Endodermal cell (in vitro differentiated cells): Measurements from ENCODE around the gene PCCA. TPM values are rescaled to one million over a fixed set of nuclear protein-coding genes. Genes with fewer than 3 reads are reported as not detected.

ENCODE experiments used
- DNase-seq: peaks from one replicate; pipeline ENCODE4 v3.0.0-alpha.2; 2017
- H3K27ac ChIP-seq: 2 replicates; pipeline ENCODE4 v1.5.1; 2013; ENCODE audit warnings: mild to moderate bottlenecking, low read depth, low read length, moderate library complexity
- H3K27me3 ChIP-seq: 2 replicates; pipeline ENCODE4 v1.6.1; 2013; ENCODE audit warnings: mild to moderate bottlenecking, low read length, moderate library complexity; ENCODE audit not compliant: insufficient read depth, control insufficient read depth, poor library complexity, severe bottlenecking
- H3K36me3 ChIP-seq: 2 replicates; pipeline ENCODE4 v1.7.0; 2013; ENCODE audit warnings: mild to moderate bottlenecking, low read length, moderate library complexity; ENCODE audit not compliant: control insufficient read depth, insufficient read depth
- H3K4me1 ChIP-seq: one replicate; pipeline ENCODE4 v1.7.0; 2013; ENCODE audit warnings: low read length; ENCODE audit not compliant: control insufficient read depth, insufficient read depth
- H3K4me3 ChIP-seq: 2 replicates; pipeline ENCODE4 v1.5.1; 2013; ENCODE audit warnings: mild to moderate bottlenecking, low read length, moderate library complexity
- H3K9ac ChIP-seq: 2 replicates; pipeline ENCODE4 v1.6.1; 2013; ENCODE audit warnings: mild to moderate bottlenecking, low read length, moderate library complexity; ENCODE audit not compliant: poor library complexity, severe bottlenecking; ENCODE audit errors: extremely low read depth
- H3K9me3 ChIP-seq: 2 replicates; pipeline ENCODE4 v1.6.1; 2013; ENCODE audit warnings: mild to moderate bottlenecking, low read length, moderate library complexity; ENCODE audit not compliant: control insufficient read depth
- H3K27ac Mint-ChIP-seq: 2 replicates; pipeline ENCODE4 v1.8.0; 2020; ENCODE audit warnings: mixed read lengths
- H3K27me3 Mint-ChIP-seq: 2 replicates; pipeline ENCODE4 v1.8.0; 2021; ENCODE audit warnings: mild to moderate bottlenecking, mixed read lengths; ENCODE audit not compliant: insufficient read depth
- H3K36me3 Mint-ChIP-seq: 2 replicates; pipeline ENCODE4 v1.8.0; 2020; ENCODE audit warnings: low read depth, mixed read lengths
- H3K4me1 Mint-ChIP-seq: 2 replicates; pipeline ENCODE4 v1.8.0; 2020; ENCODE audit warnings: mixed read lengths
- H3K4me3 Mint-ChIP-seq: 2 replicates; pipeline ENCODE4 v1.8.0; 2020; ENCODE audit warnings: mild to moderate bottlenecking, moderate library complexity, mixed read lengths
- H3K9me3 Mint-ChIP-seq: 2 replicates; pipeline ENCODE4 v1.8.0; 2020; ENCODE audit warnings: mild to moderate bottlenecking, mixed read lengths
- WGBS, 2 experiments: methylation state at CpG; one replicate each; pipeline versions ENCODE4 v1.1.5 to v1.1.7; 2013; ENCODE audit warnings: missing lambda C conversion rate in 2 of 2, mixed read lengths in 1 of 2; ENCODE audit not compliant: insufficient coverage in 1 of 2, insufficient read length in 1 of 2; 5-methylcytosine and 5-hydroxymethylcytosine counted together
- total RNA-seq, 2 donors: library from RNA; stranded (reverse); fragmentation: NEBNext Ultra II Directional in 1 of 2; extraction: Animal tissue kit (Norgen Biotek cat#: 25700) in 1 of 2; gene quantifications; 2 replicates in 1 of 2; 3 replicates in 1 of 2; pipeline ENCODE4 v1.2.1, GENCODE V29; 2021
- TF ChIP-seq, protein P1 (sequence below): fragments of 200-600 bp; sonication (generic); conservative IDR thresholded peaks from 2 replicates; pipeline ENCODE4 v1.5.0; 2021; ENCODE audit warnings: antibody characterized with exemption, mild to moderate bottlenecking

The PCCA gene
- total RNA-seq, 2 donors from 2014 or later: 60.2 to 67.2 TPM

DNA sequence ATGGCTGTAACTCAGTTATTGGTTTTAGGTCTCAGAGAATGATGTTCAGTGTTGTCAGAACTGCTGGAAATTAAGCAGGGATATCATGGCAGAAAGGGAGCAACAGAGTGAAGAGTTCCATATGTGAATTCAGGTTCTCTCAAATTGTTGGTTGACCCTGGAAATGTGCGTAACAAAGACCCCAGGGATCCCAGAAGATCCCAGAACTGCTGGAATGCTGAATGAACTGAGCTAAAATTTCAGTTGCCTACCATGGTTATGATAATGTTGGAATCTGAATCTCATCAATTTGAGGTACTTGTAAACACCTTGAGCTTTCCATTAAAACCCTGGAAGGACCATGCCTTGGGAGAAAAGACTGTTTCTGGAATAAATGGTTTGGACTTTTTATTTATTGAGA is 268.9 kb downstream of the PCCA start:
- H3K27me3 ChIP-seq: no peaks in the 10 kb centered on the region
- H3K4me1 Mint-ChIP-seq: peaks cover 2% of the 10 kb centered on the region
- H3K27me3 Mint-ChIP-seq: no peaks in the 10 kb centered on the region
- H3K27ac ChIP-seq: no peak overlapping the region
- H3K36me3 Mint-ChIP-seq: peaks cover 16% of the 10 kb centered on the region
- no peak for DNase-seq
- H3K4me1 ChIP-seq: no peaks in the 10 kb centered on the region
- no peak overlapping the region for H3K27ac Mint-ChIP-seq
- 92 to 98% methylated on average over 1 of the region's 1 CpG for WGBS, 2 experiments
- H3K4me3 ChIP-seq: no peak overlapping the region
- TF ChIP-seq, protein P1, sequence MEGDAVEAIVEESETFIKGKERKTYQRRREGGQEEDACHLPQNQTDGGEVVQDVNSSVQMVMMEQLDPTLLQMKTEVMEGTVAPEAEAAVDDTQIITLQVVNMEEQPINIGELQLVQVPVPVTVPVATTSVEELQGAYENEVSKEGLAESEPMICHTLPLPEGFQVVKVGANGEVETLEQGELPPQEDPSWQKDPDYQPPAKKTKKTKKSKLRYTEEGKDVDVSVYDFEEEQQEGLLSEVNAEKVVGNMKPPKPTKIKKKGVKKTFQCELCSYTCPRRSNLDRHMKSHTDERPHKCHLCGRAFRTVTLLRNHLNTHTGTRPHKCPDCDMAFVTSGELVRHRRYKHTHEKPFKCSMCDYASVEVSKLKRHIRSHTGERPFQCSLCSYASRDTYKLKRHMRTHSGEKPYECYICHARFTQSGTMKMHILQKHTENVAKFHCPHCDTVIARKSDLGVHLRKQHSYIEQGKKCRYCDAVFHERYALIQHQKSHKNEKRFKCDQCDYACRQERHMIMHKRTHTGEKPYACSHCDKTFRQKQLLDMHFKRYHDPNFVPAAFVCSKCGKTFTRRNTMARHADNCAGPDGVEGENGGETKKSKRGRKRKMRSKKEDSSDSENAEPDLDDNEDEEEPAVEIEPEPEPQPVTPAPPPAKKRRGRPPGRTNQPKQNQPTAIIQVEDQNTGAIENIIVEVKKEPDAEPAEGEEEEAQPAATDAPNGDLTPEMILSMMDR: no peak
- H3K36me3 ChIP-seq: peaks cover 13% of the 10 kb centered on the region
- no peak overlapping the region for H3K4me3 Mint-ChIP-seq
- no peak overlapping the region for H3K9ac ChIP-seq
- H3K9me3 ChIP-seq: no peaks in the 10 kb centered on the region
- no peaks in the 10 kb centered on the region for H3K9me3 Mint-ChIP-seq

DNA sequence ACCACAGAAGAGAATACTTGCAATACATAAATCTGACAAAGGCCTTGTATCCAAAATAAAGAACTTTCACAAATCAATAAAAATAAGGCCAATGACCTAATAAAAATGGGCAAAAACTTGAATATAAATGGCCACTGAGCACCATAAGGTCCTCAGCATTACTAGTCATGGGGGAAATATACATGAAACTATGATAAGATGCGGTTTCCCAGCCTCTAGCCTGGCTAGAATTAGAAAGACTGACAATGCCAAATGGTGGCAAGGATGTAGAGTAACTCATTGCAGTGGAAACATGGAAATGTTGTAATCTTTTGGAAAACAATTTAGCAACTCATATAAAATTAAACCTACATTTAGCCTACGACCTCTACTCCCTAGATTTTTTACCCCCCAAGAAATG is 272.6 kb downstream of the PCCA start:
- no peak overlapping the region for H3K4me3 ChIP-seq
- peaks cover 16% of the 10 kb centered on the region for H3K36me3 ChIP-seq
- no peak for DNase-seq
- Mint-ChIP-seq H3K36me3 (peaks cover 18% of the 10 kb centered on the region), H3K27ac (no peak overlapping the region), H3K4me3 (no peak overlapping the region), H3K4me1 (peaks cover 2% of the 10 kb centered on the region), H3K27me3 (no peaks in the 10 kb centered on the region), H3K9me3 (no peaks in the 10 kb centered on the region)
- no peak overlapping the region for H3K27ac ChIP-seq
- no peaks in the 10 kb centered on the region for H3K9me3 ChIP-seq
- WGBS, 2 experiments: 98 to 100% methylated on average over 1 to 2 of the region's 2 CpGs
- no peaks in the 10 kb centered on the region for H3K27me3 ChIP-seq
- H3K4me1 ChIP-seq: no peaks in the 10 kb centered on the region
- TF ChIP-seq, protein P1: no peak
- H3K9ac ChIP-seq: no peak overlapping the region

DNA sequence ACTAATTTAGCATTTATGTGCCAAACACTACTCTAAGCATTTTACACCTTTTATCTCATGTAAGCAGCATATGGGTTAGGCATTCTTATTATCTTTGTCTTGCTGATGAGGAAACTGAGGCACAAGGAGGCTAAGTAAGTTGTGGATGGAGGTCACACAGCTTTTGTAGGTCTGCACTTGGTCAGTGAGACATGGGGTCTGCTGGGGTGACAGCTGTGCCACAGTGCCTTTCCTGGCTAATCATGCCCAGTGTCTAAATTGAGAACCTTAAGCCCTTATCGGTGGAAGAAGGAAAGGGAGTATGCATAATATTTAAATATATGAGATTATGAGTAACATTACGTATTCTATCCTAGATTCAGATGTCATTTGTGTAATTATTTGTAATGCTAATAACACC is 273.5 kb downstream of the PCCA start:
- H3K4me1 ChIP-seq: no peaks in the 10 kb centered on the region
- H3K9me3 Mint-ChIP-seq: no peaks in the 10 kb centered on the region

More for the DNA sequence above, 273.5 kb downstream of the PCCA start:
- Histone ChIP-seq H3K9ac (no peak overlapping the region), H3K36me3 (peaks cover 14% of the 10 kb centered on the region), H3K27me3 (no peaks in the 10 kb centered on the region), H3K27ac (peak overlapping the region; percentile 86), H3K9me3 (no peaks in the 10 kb centered on the region), H3K4me3 (no peak overlapping the region)
- H3K27me3 Mint-ChIP-seq: no peaks in the 10 kb centered on the region
- H3K36me3 Mint-ChIP-seq: peaks cover 18% of the 10 kb centered on the region
- no peak overlapping the region for H3K27ac Mint-ChIP-seq
- WGBS, 2 experiments: 100% methylated on average over 1 of the region's 2 CpGs; no CpG with 5 or more reads in 1 of the 2 experiments
- no peak for DNase-seq
- peaks cover 2% of the 10 kb centered on the region for H3K4me1 Mint-ChIP-seq
- no peak overlapping the region for H3K4me3 Mint-ChIP-seq
- TF ChIP-seq, protein P1: no peak
